ENCODE measurements around the gene HPSE. TPM values are rescaled to one million over a fixed set of nuclear protein-coding genes. Genes with fewer than 3 reads are reported as not detected.

Gene HPSE
- total and polyA plus RNA-seq, 2 donors (not counting 3 experiments of a cell fraction or from before 2014, with no cell fraction given) = 3.5 to 7.0 TPM

- no peak overlapping the region for H3K27ac ChIP-seq (ENCODE audit: insufficient read depth, low read depth, low read length)
- ChIA-PET POLR2A (no interaction called here), CTCF (interaction anchor here (0.6 to 4.9 kb wide), 28 partner anchors 7 to 241 kb away, joined by 3 to 84 read pairs (median 4); partner anchors contain the start of gene COQ2)
- peak; percentile 79 for FAIRE-seq
- no TSS peak for BruUV-seq (replicated peaks)
- peak; percentile 81 for DNase-seq (ENCODE audit: low read depth, low spot score)
- H4K20me1 ChIP-seq (replicated peaks; ENCODE audit: control insufficient read depth, extremely low read depth, insufficient read depth, low read length) = no peaks in the 10 kb centered on the region
- H3K27me3 ChIP-seq (ENCODE audit: control insufficient read depth in 2 of 2, insufficient read depth in 2 of 2, low read length in 2 of 2) = no peaks in the 10 kb centered on the region
- no peak overlapping the region for H3K4me3 ChIP-seq (replicated peaks in 1 of 3; ENCODE audit: insufficient read depth in 1 of 3, low read depth in 1 of 3, low read length in 3 of 3)
- H3K9me3 ChIP-seq (replicated peaks; ENCODE audit: control insufficient read depth, insufficient read depth, low read length) = no peaks in the 10 kb centered on the region
- no peaks in the 10 kb centered on the region for H3K36me3 ChIP-seq (ENCODE audit: control insufficient read depth in 2 of 2, extremely low read depth in 1 of 2, insufficient read depth in 2 of 2, low read length in 2 of 2)
- dilution Hi-C loops (cut with MboI; ENCODE audit: extremely low pct_ligation_motif_present, low sequenced_read_pairs) (no loop called here), intact Hi-C loops (cut with micrococcal nuclease) (loop anchor here (1.0 to 10.0 kb wide), 5 partner anchors 46 to 458 kb away; partner anchors contain the start of gene SCD5)
- H3K9ac ChIP-seq (replicated peaks; ENCODE audit: extremely low read depth, insufficient read depth, low read length) = no peak overlapping the region
- no peak overlapping the region for H3K4me2 ChIP-seq (ENCODE audit: insufficient read depth, low read length)
- H3K4me1 ChIP-seq (ENCODE audit: control insufficient read depth, extremely low read depth, insufficient read depth, low read length) = peaks cover 32% of the 10 kb centered on the region
- peak overlapping the region; percentile 77 for H2AFZ ChIP-seq (ENCODE audit: low read depth, low read length)
- H3K79me2 ChIP-seq (ENCODE audit: control insufficient read depth, insufficient read depth, low read length) = no peaks in the 10 kb centered on the region
- TF ChIP-seq CTCF (IDR thresholded peaks at IDR 0.05; ENCODE audit: extremely low read depth in 1 of 2, insufficient read depth in 1 of 2, low read depth in 1 of 2, low read length in 2 of 2) (peak; percentile 74 to 84), POLR2AphosphoS5 (IDR thresholded peaks at IDR 0.05; ENCODE audit: insufficient read depth, low read depth, low read length) (no peak)
- H3K9me1 ChIP-seq (replicated peaks; ENCODE audit: control insufficient read depth, extremely low read depth, insufficient read depth, low read length) = no peaks in the 10 kb centered on the region
These were observed 81.8 kb downstream of the HPSE start for GRCh38 chr4:83252782-83253405.

GRCh38 chr4:83251447-83251830 lies 83.2 kb downstream of the HPSE start:
- ChIA-PET POLR2A (no interaction called here), CTCF (interaction anchor here (0.7 to 4.9 kb wide), 20 partner anchors 8 to 206 kb away, joined by 3 to 84 read pairs (median 4); no protein-coding TSS in a partner anchor)
- Histone ChIP-seq H3K4me3 (replicated peaks in 1 of 3; ENCODE audit: insufficient read depth in 1 of 3, low read depth in 1 of 3, low read length in 3 of 3) (no peak overlapping the region), H3K27ac (ENCODE audit: insufficient read depth, low read depth, low read length) (no peak overlapping the region), H3K9me1 (replicated peaks; ENCODE audit: control insufficient read depth, extremely low read depth, insufficient read depth, low read length) (no peaks in the 10 kb centered on the region), H4K20me1 (replicated peaks; ENCODE audit: control insufficient read depth, extremely low read depth, insufficient read depth, low read length) (no peaks in the 10 kb centered on the region), H3K36me3 (ENCODE audit: control insufficient read depth in 2 of 2, extremely low read depth in 1 of 2, insufficient read depth in 2 of 2, low read length in 2 of 2) (no peaks in the 10 kb centered on the region), H3K4me2 (ENCODE audit: insufficient read depth, low read length) (no peak overlapping the region), H3K9ac (replicated peaks; ENCODE audit: extremely low read depth, insufficient read depth, low read length) (no peak overlapping the region), H2AFZ (ENCODE audit: low read depth, low read length) (no peak overlapping the region), H3K4me1 (ENCODE audit: control insufficient read depth, extremely low read depth, insufficient read depth, low read length) (peaks cover 22% of the 10 kb centered on the region), H3K27me3 (ENCODE audit: control insufficient read depth in 2 of 2, insufficient read depth in 2 of 2, low read length in 2 of 2) (no peaks in the 10 kb centered on the region), H3K79me2 (ENCODE audit: control insufficient read depth, insufficient read depth, low read length) (no peaks in the 10 kb centered on the region), H3K9me3 (replicated peaks; ENCODE audit: control insufficient read depth, insufficient read depth, low read length) (no peaks in the 10 kb centered on the region)
- intact Hi-C loops (cut with micrococcal nuclease) = loop anchor here (10.0 kb wide), 1 partner anchor 457 kb away; the partner anchor contains the start of gene SCD5
- dilution Hi-C loops (cut with MboI; ENCODE audit: extremely low pct_ligation_motif_present, low sequenced_read_pairs) = no loop called here
- FAIRE-seq (no peak), DNase-seq (ENCODE audit: low read depth, low spot score) (no peak)
- TF ChIP-seq EZH2 (IDR thresholded peaks at IDR 0.05; ENCODE audit: borderline replicate concordance, low read depth, low read length, severe bottlenecking) (no peak), MYC (IDR thresholded peaks at IDR 0.05; ENCODE audit: low read depth, low read length) (no peak), POLR2A (IDR thresholded peaks at IDR 0.05; ENCODE audit: low read depth, low read length) (no peak), CTCF (IDR thresholded peaks at IDR 0.05; ENCODE audit: extremely low read depth in 1 of 2, insufficient read depth in 1 of 2, low read depth in 1 of 2, low read length in 2 of 2) (no peak), GATA2 (IDR thresholded peaks at IDR 0.05; ENCODE audit: insufficient read depth, insufficient read length, low read depth, low read length) (no peak), FOS (IDR thresholded peaks at IDR 0.05; ENCODE audit: borderline replicate concordance, insufficient read depth, low read length) (no peak), JUN (IDR thresholded peaks at IDR 0.05; ENCODE audit: borderline replicate concordance, insufficient read depth, insufficient read length, low read depth) (no peak), POLR2AphosphoS5 (IDR thresholded peaks at IDR 0.05; ENCODE audit: insufficient read depth, low read depth, low read length) (no peak), MAX (IDR thresholded peaks at IDR 0.05; ENCODE audit: insufficient read depth, insufficient read length) (no peak)
- no TSS peak for BruUV-seq (replicated peaks)
